Measurements from ENCODE around the gene PNPLA7. TPM values are rescaled to one million over a fixed set of nuclear protein-coding genes. Genes with fewer than 3 reads are reported as not detected.
"Not testable (repeated sequence)": the region's sequence is repeated elsewhere in the genome, so short reads cannot be mapped to it uniquely, and the experiment has no call there.

PNPLA7 gene
- total and polyA plus RNA-seq, 3 donors from 2014 or later: 4.2 to 17.8 (median 10.9) TPM

- 6 to 15% methylated on average over 29 to 50 of the region's 58 CpGs for WGBS, 2 donors
Measured at GRCh38 chr9:137552022-137552768, 2.0 kb upstream of the PNPLA7 start.

GRCh38 chr9:137551264-137552021 is 1.2 kb upstream of the PNPLA7 start, which contains the start of gene MRPL41:
Gene MRPL41, plus strand, starts transcription at chr9:137551879. Its CDS starts 203 bp downstream, at chr9:137552082.
- peaks cover 9% of the 10 kb centered on the region for H3K4me1 ChIP-seq
- intact Hi-C loops (cut with DNase I; ENCODE audit: low total_unique reads): no loop called here
- H3K9me3 ChIP-seq: no peaks in the 10 kb centered on the region
- peak in 2 of 3 experiments; percentile 19 to 60 for TF ChIP-seq CTCF (IDR thresholded peaks at IDR 0.05)
- TF ChIP-seq POLR2A (IDR thresholded peaks at IDR 0.05): no peak
- no peaks in the 10 kb centered on the region for H3K27me3 ChIP-seq
- H3K27ac ChIP-seq: peak within 1 kb of the TSS; percentile 80 to 81
- peak; percentile 90 for DNase-seq
- peak within 1 kb of the TSS; percentile 71 to 83 for H3K4me3 ChIP-seq
- WGBS, 2 donors: 0% methylated on average over 4 to 41 of the region's 106 CpGs
- no peaks in the 10 kb centered on the region for H3K36me3 ChIP-seq (ENCODE audit: low read depth, missing control alignments)

More at GRCh38 chr9:137552022-137552768, 2.0 kb upstream of the PNPLA7 start:
- Histone ChIP-seq H3K27me3 (no peaks in the 10 kb centered on the region), H3K9me3 (no peaks in the 10 kb centered on the region), H3K4me1 (peaks cover 9% of the 10 kb centered on the region), H3K36me3 (ENCODE audit: low read depth, missing control alignments) (no peaks in the 10 kb centered on the region), H3K4me3 (peak overlapping the region; percentile 71 to 83), H3K27ac (peak overlapping the region in 1 of 2 donors; percentile 77)
- peak; percentile 32 for DNase-seq
- TF ChIP-seq POLR2A (IDR thresholded peaks at IDR 0.05) (no peak), CTCF (IDR thresholded peaks at IDR 0.05) (no peak)
- intact Hi-C loops (cut with DNase I; ENCODE audit: low total_unique reads): no loop called here

- peak overlapping the region; percentile 80 to 81 for H3K27ac ChIP-seq
- H3K9me3 ChIP-seq; DNase-seq; H3K27me3 ChIP-seq; H3K36me3 ChIP-seq (ENCODE audit: low read depth, missing control alignments); H3K4me1 ChIP-seq; intact Hi-C loops (cut with DNase I; ENCODE audit: low total_unique reads): not testable (repeated sequence)
- 0% methylated on average over 13 to 17 of the region's 17 CpGs for WGBS, 2 donors
- H3K4me3 ChIP-seq: peak overlapping the region; percentile 71 to 83
Measured at GRCh38 chr9:137550958-137551263, 709 bp upstream of the PNPLA7 start.

- no peak for DNase-seq
- 86 to 87% methylated on average over 11 to 23 of the region's 23 CpGs for WGBS, 2 donors
- no peak overlapping the region for H3K4me3 ChIP-seq
- no peaks in the 10 kb centered on the region for H3K27me3 ChIP-seq
- H3K9me3 ChIP-seq: no peaks in the 10 kb centered on the region
- no peak overlapping the region for H3K27ac ChIP-seq
- peaks cover 9% of the 10 kb centered on the region for H3K4me1 ChIP-seq
- H3K36me3 ChIP-seq (ENCODE audit: low read depth, missing control alignments): no peaks in the 10 kb centered on the region
- intact Hi-C loops (cut with DNase I; ENCODE audit: low total_unique reads): no loop called here
- no peak for TF ChIP-seq CTCF (IDR thresholded peaks at IDR 0.05)
- no peak for TF ChIP-seq POLR2A (IDR thresholded peaks at IDR 0.05)
Measured at GRCh38 chr9:137547687-137548543, 2.3 kb downstream of the PNPLA7 start.

- intact Hi-C loops (cut with DNase I; ENCODE audit: low total_unique reads): no loop called here
- no peak overlapping the region for H3K4me3 ChIP-seq
- H3K9me3 ChIP-seq: no peaks in the 10 kb centered on the region
- peaks cover 5% of the 10 kb centered on the region for H3K4me1 ChIP-seq
- no peak for DNase-seq
- no peaks in the 10 kb centered on the region for H3K27me3 ChIP-seq
- WGBS, 2 donors: 71 to 80% methylated on average over 7 to 10 of the region's 10 CpGs
- TF ChIP-seq CTCF (IDR thresholded peaks at IDR 0.05) (no peak), POLR2A (IDR thresholded peaks at IDR 0.05) (no peak)
- no peaks in the 10 kb centered on the region for H3K36me3 ChIP-seq (ENCODE audit: low read depth, missing control alignments)
- H3K27ac ChIP-seq: no peak overlapping the region
Measured at GRCh38 chr9:137545123-137545522, 5.1 kb downstream of the PNPLA7 start.
